Activated naive CD4-positive, alpha-beta T cell treated with anti-CD3 and anti-CD28 coated beads for 36 hours (primary cell): ENCODE data around the gene CHGA. TPM values are rescaled to one million over a fixed set of nuclear protein-coding genes. Genes with fewer than 3 reads are reported as not detected.

ENCODE experiments used
- CTCF ChIA-PET: fragments of 350-600 bp; sonication (Branson Sonifier 250); formaldehyde crosslinking; loops from one replicate; lab custom pipeline; 2021; ENCODE audit warnings: antibody characterized with exemption; lab: Charles Lee
- DNase-seq: peaks from one replicate; pipeline ENCODE4 v3.0.0-alpha.2; 2020
- H3K27ac Mint-ChIP-seq: one replicate; pipeline ENCODE4 v1.8.0; 2021; ENCODE audit warnings: mild to moderate bottlenecking, mixed read lengths
- H3K27me3 Mint-ChIP-seq: one replicate; pipeline ENCODE4 v1.8.0; 2021; ENCODE audit warnings: low read depth, mixed read lengths
- H3K36me3 Mint-ChIP-seq: one replicate; pipeline ENCODE4 v1.8.0; 2021; ENCODE audit warnings: low read depth, mixed read lengths
- H3K4me1 Mint-ChIP-seq: one replicate; pipeline ENCODE4 v1.8.0; 2021; ENCODE audit warnings: low read depth, mixed read lengths
- H3K4me3 Mint-ChIP-seq: one replicate; pipeline ENCODE4 v1.8.0; 2021; ENCODE audit warnings: mild to moderate bottlenecking, moderate library complexity, mixed read lengths
- H3K9me3 Mint-ChIP-seq: one replicate; pipeline ENCODE4 v1.8.0; 2021; ENCODE audit warnings: mixed read lengths
- intact Hi-C: fragments of 100-400 bp; cut with micrococcal nuclease; formaldehyde crosslinking; loops from one replicate; pipeline ENCODE4 v1.15.1; 2023
- total RNA-seq, 2 experiments: library from RNA; stranded (reverse); gene quantifications; one replicate each; pipeline ENCODE4 v1.2.3, GENCODE V29; 2021

Gene CHGA
- total RNA-seq, 2 experiments from 2014 or later: not detected

DNA sequence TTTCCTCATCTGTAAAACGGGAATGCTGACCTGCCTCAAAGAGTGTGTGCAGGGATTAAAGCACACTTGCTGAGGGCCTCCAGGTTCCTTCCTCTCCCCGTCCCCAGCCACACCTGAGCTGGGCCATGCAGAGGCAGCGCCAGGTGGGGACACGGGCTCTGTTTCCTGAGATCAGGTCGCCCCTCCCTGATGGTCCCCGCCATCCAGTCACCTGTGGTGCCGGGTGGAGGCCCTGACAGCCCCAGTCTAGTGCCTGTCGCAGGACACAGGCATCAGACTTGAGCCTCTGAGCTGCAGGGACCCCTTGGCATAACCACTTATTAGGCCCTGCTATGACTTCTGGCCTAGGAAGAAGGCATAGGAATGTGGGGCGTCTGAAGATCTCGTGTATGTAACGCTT, 12.5 kb downstream of the CHGA start:
- Mint-ChIP-seq H3K9me3 (no peaks in the 10 kb centered on the region), H3K4me3 (no peak overlapping the region), H3K4me1 (no peaks in the 10 kb centered on the region), H3K27me3 (no peaks in the 10 kb centered on the region), H3K36me3 (no peaks in the 10 kb centered on the region), H3K27ac (no peak overlapping the region)
- CTCF ChIA-PET: interaction anchor here (0.9 kb wide), 1 partner anchor 178 kb away, joined by 3 read pairs; no protein-coding TSS in a partner anchor
- DNase-seq: no peak
- intact Hi-C loops: no loop called here

GRCh38 chr14:92936085-92936484, 13.1 kb downstream of the CHGA start:
- Mint-ChIP-seq H3K27me3 (no peaks in the 10 kb centered on the region), H3K4me3 (no peak overlapping the region), H3K4me1 (no peaks in the 10 kb centered on the region), H3K27ac (no peak overlapping the region), H3K9me3 (no peaks in the 10 kb centered on the region), H3K36me3 (no peaks in the 10 kb centered on the region)
- CTCF ChIA-PET: no interaction called here
- DNase-seq: no peak
- intact Hi-C loops: no loop called here

DNA sequence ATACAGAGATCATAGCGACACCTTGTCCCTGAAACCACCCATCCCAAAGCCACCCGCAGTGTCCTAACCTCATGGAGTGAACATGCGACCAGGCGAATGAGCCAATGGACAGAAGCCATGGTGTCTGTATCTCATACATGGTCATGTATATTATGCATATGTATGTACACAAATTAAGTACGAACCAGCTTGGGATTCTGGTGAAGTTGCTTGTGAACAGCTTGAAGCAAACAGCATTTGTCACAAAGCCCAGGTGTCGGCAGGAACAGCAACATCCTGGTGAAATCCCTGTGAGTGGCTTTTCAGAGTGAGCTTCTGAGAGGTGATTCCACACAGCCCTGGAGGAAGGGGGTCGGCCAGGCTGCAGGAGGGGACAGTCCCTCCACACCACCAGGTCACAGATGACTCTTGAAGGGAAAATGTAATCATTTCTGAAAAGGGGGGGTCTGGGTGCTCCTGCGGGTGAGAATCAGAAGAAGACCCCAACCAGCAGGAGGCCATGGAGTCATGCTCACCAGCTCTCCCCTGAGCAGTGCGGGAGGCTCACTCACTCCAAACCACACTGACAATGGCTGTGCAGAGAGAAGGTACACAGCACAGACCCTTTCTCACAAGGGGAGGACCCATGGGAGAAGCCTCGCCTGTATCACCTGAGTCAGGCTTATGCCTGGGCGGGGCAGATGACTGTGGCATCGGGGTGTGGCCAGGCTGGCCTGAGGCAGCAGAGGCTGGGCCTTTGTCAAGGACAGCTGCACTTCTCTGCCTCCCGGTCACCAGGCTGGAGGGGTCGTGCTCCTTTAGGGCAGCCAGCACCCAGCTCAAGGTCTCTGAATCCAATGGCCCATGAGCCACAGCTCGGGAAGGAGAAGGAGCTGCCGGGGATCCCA, 14.3 kb downstream of the CHGA start:
- CTCF ChIA-PET: interaction anchor here (1.1 kb wide), 1 partner anchor 15 kb away, joined by 4 read pairs; no protein-coding TSS in a partner anchor
- H3K4me3 Mint-ChIP-seq: no peak overlapping the region
- no peak for DNase-seq
- no peaks in the 10 kb centered on the region for H3K36me3 Mint-ChIP-seq
- H3K4me1 Mint-ChIP-seq: no peaks in the 10 kb centered on the region
- H3K9me3 Mint-ChIP-seq: no peaks in the 10 kb centered on the region
- intact Hi-C loops: no loop called here
- no peaks in the 10 kb centered on the region for H3K27me3 Mint-ChIP-seq
- no peak overlapping the region for H3K27ac Mint-ChIP-seq

DNA sequence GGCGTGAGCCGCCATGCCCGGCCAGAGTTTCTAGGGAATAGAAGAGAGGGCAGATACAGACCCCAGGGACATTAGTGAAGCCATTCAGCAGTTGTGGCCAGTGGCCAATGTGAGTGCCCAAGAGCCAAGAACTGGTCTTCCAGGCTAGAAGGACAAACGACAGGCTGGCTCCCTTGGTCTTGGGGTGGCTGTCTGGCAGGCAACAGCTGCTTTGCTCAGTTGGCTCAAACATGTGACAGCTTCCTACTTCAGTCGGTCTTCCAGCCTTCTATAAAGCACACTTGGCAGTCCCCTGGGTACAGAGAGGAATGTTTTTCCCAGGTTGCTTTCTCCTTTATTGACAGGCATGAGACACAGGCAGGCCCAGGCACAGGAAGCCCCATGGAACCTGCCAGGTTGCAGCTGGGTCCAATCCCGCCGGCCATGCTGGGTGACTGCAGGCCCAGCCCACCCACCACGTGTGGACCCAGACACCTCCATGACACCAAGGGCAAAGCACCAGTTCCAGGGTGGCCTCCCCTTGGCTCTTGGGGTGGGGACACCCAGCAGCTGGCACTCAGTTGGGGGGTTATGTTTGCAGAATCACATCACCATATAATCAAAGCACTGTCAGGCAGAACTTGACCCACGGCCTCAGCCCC, 15.4 kb downstream of the CHGA start:
- DNase-seq: no peak
- intact Hi-C loops: no loop called here
- Mint-ChIP-seq H3K4me1 (no peaks in the 10 kb centered on the region), H3K4me3 (no peak overlapping the region), H3K9me3 (no peaks in the 10 kb centered on the region), H3K27me3 (no peaks in the 10 kb centered on the region), H3K36me3 (no peaks in the 10 kb centered on the region), H3K27ac (no peak overlapping the region)
- CTCF ChIA-PET: interaction anchor here (1.1 kb wide), 1 partner anchor 14 kb away, joined by 4 read pairs; no protein-coding TSS in a partner anchor

GRCh38 chr14:92938890-92939671, 16.1 kb downstream of the CHGA start:
- Mint-ChIP-seq H3K27ac (no peak overlapping the region), H3K4me1 (no peaks in the 10 kb centered on the region), H3K9me3 (no peaks in the 10 kb centered on the region), H3K36me3 (no peaks in the 10 kb centered on the region), H3K4me3 (no peak overlapping the region), H3K27me3 (no peaks in the 10 kb centered on the region)
- intact Hi-C loops: no loop called here
- DNase-seq: no peak
- CTCF ChIA-PET: no interaction called here

GRCh38 chr14:92939699-92940098, 16.7 kb downstream of the CHGA start:
- H3K27ac Mint-ChIP-seq: no peak overlapping the region
- no peaks in the 10 kb centered on the region for H3K9me3 Mint-ChIP-seq
- CTCF ChIA-PET: no interaction called here
- intact Hi-C loops: no loop called here
- no peak overlapping the region for H3K4me3 Mint-ChIP-seq
- no peaks in the 10 kb centered on the region for H3K4me1 Mint-ChIP-seq
- H3K36me3 Mint-ChIP-seq: peaks cover 4% of the 10 kb centered on the region
- DNase-seq: no peak
- no peaks in the 10 kb centered on the region for H3K27me3 Mint-ChIP-seq

DNA sequence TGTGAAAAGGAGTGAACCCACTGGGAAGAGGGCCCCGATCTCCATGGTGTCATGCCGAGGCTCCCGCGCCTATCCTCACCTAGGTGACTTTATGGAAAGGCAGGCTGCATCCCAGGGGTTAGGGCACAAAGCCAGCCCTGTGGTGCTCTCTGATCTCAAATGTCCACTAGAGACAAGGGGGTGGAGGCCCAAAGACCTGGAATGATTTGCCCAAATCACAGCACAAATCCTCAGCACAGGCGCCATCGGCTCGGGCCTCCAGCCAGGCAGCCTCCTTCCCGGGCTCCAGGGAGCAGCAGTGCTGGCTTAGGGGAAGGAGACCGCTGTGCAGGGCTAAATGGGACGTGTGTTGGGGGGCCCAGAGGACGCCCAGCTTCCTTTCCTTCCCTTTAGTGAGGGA, 17.6 kb downstream of the CHGA start:
- no peaks in the 10 kb centered on the region for H3K27me3 Mint-ChIP-seq
- CTCF ChIA-PET: no interaction called here
- H3K27ac Mint-ChIP-seq: no peak overlapping the region
- no peaks in the 10 kb centered on the region for H3K9me3 Mint-ChIP-seq
- peaks cover 4% of the 10 kb centered on the region for H3K36me3 Mint-ChIP-seq
- no peak for DNase-seq
- intact Hi-C loops: no loop called here
- no peak overlapping the region for H3K4me3 Mint-ChIP-seq
- no peaks in the 10 kb centered on the region for H3K4me1 Mint-ChIP-seq

DNA sequence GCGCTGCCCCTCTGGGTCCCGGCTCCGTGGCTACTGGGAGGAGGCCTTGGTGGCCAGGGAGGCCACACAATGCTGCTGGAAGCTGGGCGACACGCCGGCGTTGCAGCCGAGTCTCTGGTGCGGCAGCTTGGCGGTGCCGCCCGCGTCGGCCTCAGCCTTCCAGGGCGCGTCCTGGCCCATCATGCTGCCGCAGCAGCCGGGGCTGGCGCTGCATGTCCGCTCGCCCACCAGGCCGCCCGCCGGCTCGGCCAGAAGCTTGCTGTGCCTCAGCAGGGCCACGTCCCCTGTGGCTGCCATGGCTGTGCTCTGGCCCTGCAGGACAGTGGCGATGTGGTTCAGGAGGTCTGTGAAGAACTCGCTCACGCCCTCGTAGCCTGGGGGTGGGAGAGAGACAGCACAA, 18.6 kb downstream of the CHGA start:
- no peak overlapping the region for H3K4me3 Mint-ChIP-seq
- H3K27ac Mint-ChIP-seq: no peak overlapping the region
- H3K4me1 Mint-ChIP-seq: no peaks in the 10 kb centered on the region
- no peaks in the 10 kb centered on the region for H3K9me3 Mint-ChIP-seq
- peaks cover 6% of the 10 kb centered on the region for H3K36me3 Mint-ChIP-seq
- H3K27me3 Mint-ChIP-seq: no peaks in the 10 kb centered on the region
- CTCF ChIA-PET: no interaction called here
- intact Hi-C loops: no loop called here
- no peak for DNase-seq

DNA sequence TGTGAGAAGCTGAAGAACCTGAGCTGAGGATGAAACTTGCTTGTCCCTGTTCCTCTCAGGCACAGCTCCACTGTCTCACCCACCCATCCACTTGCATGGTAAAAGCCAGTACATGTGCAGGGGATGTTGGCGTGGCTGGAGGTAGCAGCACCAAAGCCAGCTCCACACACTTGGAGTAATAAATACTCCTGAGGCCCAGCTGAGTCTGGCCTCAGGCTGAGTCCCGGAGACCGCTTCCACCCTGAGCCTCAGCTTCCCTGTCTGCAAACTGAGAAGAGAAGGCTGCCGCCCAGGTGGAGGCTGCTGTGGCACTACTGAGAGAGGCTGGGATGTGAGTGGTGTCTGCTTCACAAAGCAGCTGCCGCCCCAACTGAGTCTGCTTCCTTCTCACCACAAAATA, 19.2 kb downstream of the CHGA start:
- intact Hi-C loops: no loop called here
- Mint-ChIP-seq H3K9me3 (no peaks in the 10 kb centered on the region), H3K36me3 (peaks cover 6% of the 10 kb centered on the region), H3K4me3 (no peak overlapping the region), H3K27me3 (no peaks in the 10 kb centered on the region), H3K27ac (no peak overlapping the region), H3K4me1 (no peaks in the 10 kb centered on the region)
- no peak for DNase-seq
- CTCF ChIA-PET: no interaction called here

- H3K27ac Mint-ChIP-seq: no peak overlapping the region
- CTCF ChIA-PET: no interaction called here
Observed at GRCh38 chr14:92942576-92942975, 19.6 kb downstream of the CHGA start.

DNA sequence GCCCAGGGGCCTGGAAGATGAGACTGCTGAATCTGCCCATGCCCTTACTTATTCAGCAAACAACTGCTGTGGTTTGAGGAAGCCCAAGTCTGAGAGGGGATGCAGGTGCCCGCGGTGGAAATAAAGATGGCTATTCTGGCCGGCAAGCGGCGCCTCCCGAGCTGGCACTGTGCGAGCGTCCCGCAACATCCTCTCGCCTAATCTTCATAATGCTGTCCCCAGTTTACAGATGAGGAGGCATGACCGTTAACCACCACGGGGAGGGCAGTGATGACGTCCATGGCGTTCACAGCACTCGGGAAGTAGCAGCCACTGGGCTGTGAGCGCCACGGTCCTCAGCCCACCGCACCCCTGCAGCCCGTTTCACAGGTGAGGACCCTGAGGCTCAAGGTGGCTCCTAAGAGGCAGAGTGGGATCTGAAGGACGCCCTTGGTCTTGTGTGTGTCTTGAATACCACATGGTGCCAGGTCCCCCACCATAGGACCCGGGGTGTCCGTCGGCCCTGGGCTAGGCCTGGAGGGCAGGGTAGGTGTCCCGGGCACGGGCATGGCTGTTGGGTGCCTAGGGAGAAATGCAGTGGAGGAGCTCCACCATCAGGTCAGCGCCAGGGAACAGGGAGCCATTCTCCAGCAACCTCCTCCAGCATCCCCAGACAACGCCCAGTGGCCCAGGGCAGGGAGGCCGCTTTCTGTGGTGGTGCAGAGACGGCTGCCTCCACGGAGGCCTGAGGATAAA, 20.2 kb downstream of the CHGA start:
- Mint-ChIP-seq H3K27ac (no peak overlapping the region), H3K36me3 (peaks cover 8% of the 10 kb centered on the region), H3K9me3 (no peaks in the 10 kb centered on the region), H3K27me3 (no peaks in the 10 kb centered on the region), H3K4me1 (no peaks in the 10 kb centered on the region), H3K4me3 (no peak overlapping the region)
- DNase-seq: no peak
- intact Hi-C loops: no loop called here
- CTCF ChIA-PET: interaction anchor here (1.3 kb wide), 2 partner anchors 9 to 39 kb away, joined by 3 read pairs; no protein-coding TSS in a partner anchor

More at GRCh38 chr14:92942576-92942975, 19.6 kb downstream of the CHGA start:
- H3K36me3 Mint-ChIP-seq: peaks cover 6% of the 10 kb centered on the region
- H3K4me1 Mint-ChIP-seq: no peaks in the 10 kb centered on the region
- intact Hi-C loops: no loop called here
- no peak overlapping the region for H3K4me3 Mint-ChIP-seq
- DNase-seq: no peak
- H3K9me3 Mint-ChIP-seq: no peaks in the 10 kb centered on the region
- H3K27me3 Mint-ChIP-seq: no peaks in the 10 kb centered on the region
